H1 (cell line): Measurements from ENCODE around the gene MAPK1. TPM values are rescaled to one million over a fixed set of nuclear protein-coding genes. Genes with fewer than 3 reads are reported as not detected.
A peak's percentile ranks its signal among the peaks of the same experiment; 100 is the strongest.

Source experiments
- PHF8 ChIP-seq: fragments of 200-600 bp; sonication (generic); conservative IDR thresholded peaks from 2 replicates; pipeline ENCODE4 v1.7.1; 2012; ENCODE audit warnings: low read depth, mild to moderate bottlenecking, inconsistent platforms, low read length, moderate library complexity
- TBP ChIP-seq: IDR thresholded peaks from 2 replicates; pipeline ENCODE4 v1.6.1; 2011; ENCODE audit warnings: low read depth, low read length, improper control_type of control experiment
- polyA plus RNA-seq, 7 experiments: library from polyadenylated mRNA; depleted of rRNA in 3 of 7; stranded (reverse) in 5 of 7; unstranded in 2 of 7; fragments of >200 nt in 5 of 7; fragments of 200-250 nt in 2 of 7; gene quantifications; 1 replicate in 5 of 7; 2 replicates in 1 of 7; 4 replicates in 1 of 7; pipeline versions ENCODE4 v1.2.1 to v1.2.3, GENCODE V29; 2011 to 2013; ENCODE audit warnings: missing spikeins in 2 of 7, mixed read lengths in 2 of 7
- total RNA-seq: library from RNA; stranded (reverse); fragmentation: NEBNext Ultra II Directional; extraction: Animal tissue kit (Norgen Biotek cat#: 25700); gene quantifications from 2 replicates; pipeline ENCODE4 v1.2.1, GENCODE V29; 2021

The MAPK1 gene
- total and polyA plus RNA-seq, 2 of the 8 experiments (the other 6 are each of a cell fraction or from before 2014, with no cell fraction given), result 28.1 to 101 TPM

GRCh38 chr22:21735200-21736083 lies 132.0 kb downstream of the MAPK1 start, which contains the start of gene YPEL1 (continued):
- TF ChIP-seq TBP (peak; percentile 40; the same call in 1 of the 2 replicates), PHF8 (peak; percentile 71)
